Common myeloid progenitor, CD34-positive (primary cell): ENCODE measurements around the gene SLC4A4.

Experiments
- CTCF ChIA-PET: fragments of 350-600 bp; sonication (Branson Sonifier 250); formaldehyde crosslinking; loops from one replicate; lab custom pipeline; 2021; ENCODE audit warnings: antibody characterized with exemption; lab: Charles Lee
- POLR2A ChIA-PET: fragments of 350-600 bp; sonication (Branson Sonifier 250); formaldehyde crosslinking; loops from one replicate; lab custom pipeline; 2021; ENCODE audit warnings: antibody characterized with exemption; lab: Charles Lee
- DNase-seq, 3 donors: peaks; one replicate each; pipeline versions ENCODE4 v3.0.0 to v3.0.0-alpha.2; 2013
- H3K27ac ChIP-seq, 2 experiments: 1 replicate in 1 of 2; 2 replicates in 1 of 2; pipeline ENCODE4 v1.7.0; 2013; ENCODE audit warnings: inconsistent platforms in 2 of 2, low read length in 2 of 2, mild to moderate bottlenecking in 2 of 2, low read depth in 1 of 2, moderate library complexity in 1 of 2; ENCODE audit not compliant: severe bottlenecking in 2 of 2, insufficient read depth in 1 of 2, poor library complexity in 1 of 2
- H3K27me3 ChIP-seq, 5 experiments: replicated peaks in 2 of 5; 1 replicate in 3 of 5; 2 replicates in 2 of 5; pipeline versions ENCODE4 v1.6.1 to v1.7.0; 2013; ENCODE audit warnings: low read length in 4 of 5, mild to moderate bottlenecking in 2 of 5, moderate library complexity in 2 of 5, inconsistent platforms in 1 of 5; ENCODE audit not compliant: insufficient read depth in 5 of 5, control insufficient read depth in 4 of 5
- H3K36me3 ChIP-seq, 4 experiments: 1 replicate in 2 of 4; 2 replicates in 2 of 4; pipeline versions ENCODE4 v1.6.1 to v1.7.0; 2013; ENCODE audit warnings: low read length in 3 of 4, control low read depth in 1 of 4, mild to moderate bottlenecking in 1 of 4; ENCODE audit not compliant: control insufficient read depth in 4 of 4, insufficient read depth in 4 of 4
- H3K4me1 ChIP-seq, 4 experiments: 1 replicate in 3 of 4; 2 replicates in 1 of 4; pipeline versions ENCODE4 v1.6.1 to v1.7.1; 2013; ENCODE audit warnings: low read length in 3 of 4, mild to moderate bottlenecking in 3 of 4, control low read depth in 1 of 4, inconsistent platforms in 1 of 4, moderate library complexity in 1 of 4; ENCODE audit not compliant: control insufficient read depth in 4 of 4, insufficient read depth in 4 of 4; ENCODE audit errors: control extremely low read depth in 1 of 4
- H3K4me3 ChIP-seq, 7 experiments: 1 replicate in 4 of 7; 2 replicates in 3 of 7; pipeline versions ENCODE4 v1.5.1 to v1.7.0; 2013; ENCODE audit warnings: mild to moderate bottlenecking in 7 of 7, low read length in 6 of 7, moderate library complexity in 6 of 7, inconsistent platforms in 2 of 7, low read depth in 2 of 7, control low read depth in 1 of 7; ENCODE audit not compliant: insufficient read depth in 4 of 7, control insufficient read depth in 1 of 7; ENCODE audit errors: extremely low read depth in 1 of 7
- H3K9me3 ChIP-seq, 5 experiments: 1 replicate in 4 of 5; 2 replicates in 1 of 5; pipeline versions ENCODE4 v1.6.1 to v1.7.1; 2013; ENCODE audit warnings: low read length in 4 of 5, mild to moderate bottlenecking in 2 of 5, inconsistent platforms in 1 of 5, low read depth in 1 of 5, moderate library complexity in 1 of 5; ENCODE audit not compliant: control insufficient read depth in 4 of 5, insufficient read depth in 2 of 5; ENCODE audit errors: control extremely low read depth in 1 of 5
- WGBS: methylation state at CpG from one replicate; pipeline ENCODE4 v1.1.5; 2013; ENCODE audit not compliant: insufficient coverage; 5-methylcytosine and 5-hydroxymethylcytosine counted together

Gene SLC4A4

DNA sequence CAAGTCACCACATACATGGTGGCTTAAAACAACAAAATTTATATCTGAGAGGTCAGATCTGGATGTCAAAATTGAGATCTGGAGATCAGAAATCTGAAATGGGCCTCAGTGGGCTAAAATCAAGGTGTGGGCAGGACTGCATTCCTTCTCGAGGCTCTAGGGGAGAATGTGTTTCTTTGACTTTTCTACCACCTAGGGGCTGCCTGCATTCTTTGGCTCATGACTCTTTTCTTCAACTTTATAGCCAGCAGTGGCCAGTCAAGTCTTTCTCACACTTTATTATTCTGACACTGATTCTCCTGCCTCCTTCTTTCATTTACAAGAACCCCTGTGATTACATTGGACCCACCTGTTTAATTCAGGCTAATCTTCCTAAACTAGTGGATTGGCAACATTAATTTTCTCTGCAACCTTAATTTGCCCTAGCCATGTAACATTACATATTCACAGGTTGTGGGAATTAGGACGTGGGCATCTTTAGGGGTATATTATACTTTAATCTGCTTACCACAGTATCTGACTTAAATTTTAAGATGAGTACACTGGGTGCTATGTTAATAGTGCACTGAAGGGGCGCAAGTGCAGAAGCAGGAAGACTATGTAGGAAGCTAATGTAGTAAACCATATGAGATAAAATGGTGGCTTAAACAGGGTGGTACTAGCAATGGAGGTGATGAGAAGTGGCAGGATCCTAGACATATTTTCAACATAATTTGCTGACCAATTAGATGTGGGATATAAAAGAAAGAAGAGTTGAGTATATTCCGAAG, 188.0 kb downstream of the SLC4A4 start:
- Histone ChIP-seq H3K27ac (no peak overlapping the region), H3K9me3 (no peaks in the 10 kb centered on the region), H3K36me3 (no peaks in the 10 kb centered on the region), H3K4me3 (no peak overlapping the region), H3K4me1 (no peaks in the 10 kb centered on the region), H3K27me3 (peaks cover 0 to 3% (median 0%) of the 10 kb centered on the region in 5 experiments)
- POLR2A ChIA-PET = interaction anchor here (0.5 kb wide), 1 partner anchor 227 kb away, joined by 3 read pairs; no protein-coding TSS in a partner anchor
- CTCF ChIA-PET = interaction anchor here (1.3 kb wide), 1 partner anchor 24 kb away, joined by 3 read pairs; no protein-coding TSS in a partner anchor
- 100% methylated on average over 1 of the region's 4 CpGs for WGBS
- no peak for DNase-seq

DNA sequence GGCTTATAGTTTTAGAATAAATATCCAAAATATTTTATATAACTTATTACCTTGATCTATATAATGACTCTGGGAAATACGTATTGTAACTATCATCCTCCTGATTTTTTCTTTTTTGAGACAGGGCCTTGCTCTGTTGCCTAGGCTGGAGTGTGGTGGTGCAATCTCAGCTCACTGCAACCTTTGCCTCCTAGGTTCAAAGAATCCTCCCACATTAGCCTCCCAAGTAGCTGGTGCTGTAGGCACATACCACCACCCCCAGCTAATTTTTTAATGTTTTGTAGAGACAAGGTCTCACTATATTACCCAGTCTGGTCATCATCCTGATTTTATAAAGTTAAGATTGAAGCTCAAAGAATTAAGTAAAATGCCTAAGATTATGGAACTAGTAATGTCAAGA, 193.6 kb downstream of the SLC4A4 start:
- no peaks in the 10 kb centered on the region for H3K36me3 ChIP-seq
- H3K4me1 ChIP-seq = no peaks in the 10 kb centered on the region
- ChIA-PET POLR2A (no interaction called here), CTCF (interaction anchor here (1.0 to 1.1 kb wide), 2 partner anchors 21 to 261 kb away, joined by 3 to 4 read pairs; no protein-coding TSS in a partner anchor)
- no peak overlapping the region for H3K27ac ChIP-seq
- DNase-seq = no peak
- H3K4me3 ChIP-seq = no peak overlapping the region
- H3K27me3 ChIP-seq = peaks cover 0 to 3% (median 0%) of the 10 kb centered on the region in 5 experiments
- H3K9me3 ChIP-seq = no peaks in the 10 kb centered on the region
- no CpG with 5 or more reads among the region's 1 CpG for WGBS

DNA sequence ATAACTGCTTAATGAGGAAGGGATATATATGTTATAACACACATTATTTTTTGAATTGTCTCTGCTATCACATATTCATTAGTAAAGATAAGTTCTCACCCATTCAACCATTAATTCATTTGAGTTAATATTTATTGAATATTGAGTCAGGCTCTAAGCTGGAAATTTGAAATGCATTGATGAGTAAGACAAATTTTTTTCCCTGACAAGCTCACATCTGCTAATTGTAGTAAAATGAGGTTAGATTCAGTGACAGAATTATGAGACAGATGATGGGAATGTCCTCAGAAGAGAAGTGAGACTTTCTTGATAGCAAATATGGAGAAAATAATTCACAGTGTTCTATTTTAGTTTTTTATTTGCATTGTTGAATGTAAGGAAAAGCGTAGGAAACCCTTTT, 194.3 kb downstream of the SLC4A4 start:
- H3K27me3 ChIP-seq = peaks cover 0 to 3% (median 0%) of the 10 kb centered on the region in 5 experiments
- no CpG with 5 or more reads among the region's 1 CpG for WGBS
- H3K4me1 ChIP-seq = no peaks in the 10 kb centered on the region
- CTCF ChIA-PET = interaction anchor here (1.0 to 1.1 kb wide), 2 partner anchors 20 to 262 kb away, joined by 3 to 4 read pairs; no protein-coding TSS in a partner anchor
- H3K36me3 ChIP-seq = no peaks in the 10 kb centered on the region
- no peak for DNase-seq
- H3K9me3 ChIP-seq = no peaks in the 10 kb centered on the region
- POLR2A ChIA-PET = no interaction called here
- no peak overlapping the region for H3K27ac ChIP-seq
- no peak overlapping the region for H3K4me3 ChIP-seq

DNA sequence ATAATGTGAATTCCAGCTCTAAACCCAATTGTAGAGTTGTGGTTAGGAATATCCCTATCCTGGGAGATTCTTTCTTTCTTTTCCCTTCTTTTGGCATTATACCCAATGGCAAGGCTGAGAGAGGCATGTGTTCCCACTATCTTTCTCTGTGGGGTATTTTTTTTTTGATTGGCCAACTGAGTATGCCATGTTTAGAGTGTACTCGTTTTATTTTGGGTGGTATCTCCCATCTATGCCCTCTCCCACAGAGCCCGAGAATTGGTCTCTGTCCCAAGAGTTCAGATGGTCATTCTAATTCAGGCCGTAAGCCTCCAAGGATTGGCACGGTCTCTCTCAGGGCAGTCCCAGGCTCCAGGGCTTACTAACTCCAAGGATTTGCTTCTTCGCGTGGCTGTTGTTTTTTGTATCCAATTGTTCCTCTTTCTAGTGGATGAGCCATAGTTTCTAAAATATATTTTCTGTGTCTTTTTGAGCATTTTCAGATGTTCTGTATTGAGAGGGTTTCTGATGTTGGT, 198.8 kb downstream of the SLC4A4 start:
- Histone ChIP-seq H3K4me3 (no peak overlapping the region), H3K4me1 (peaks cover 0 to 5% (median 0%) of the 10 kb centered on the region in 4 experiments), H3K9me3 (no peaks in the 10 kb centered on the region), H3K27me3 (no peaks in the 10 kb centered on the region), H3K36me3 (no peaks in the 10 kb centered on the region), H3K27ac (no peak overlapping the region)
- DNase-seq = no peak
- 100% methylated on average over 6 of the region's 6 CpGs for WGBS
- ChIA-PET CTCF (no interaction called here), POLR2A (no interaction called here)

DNA sequence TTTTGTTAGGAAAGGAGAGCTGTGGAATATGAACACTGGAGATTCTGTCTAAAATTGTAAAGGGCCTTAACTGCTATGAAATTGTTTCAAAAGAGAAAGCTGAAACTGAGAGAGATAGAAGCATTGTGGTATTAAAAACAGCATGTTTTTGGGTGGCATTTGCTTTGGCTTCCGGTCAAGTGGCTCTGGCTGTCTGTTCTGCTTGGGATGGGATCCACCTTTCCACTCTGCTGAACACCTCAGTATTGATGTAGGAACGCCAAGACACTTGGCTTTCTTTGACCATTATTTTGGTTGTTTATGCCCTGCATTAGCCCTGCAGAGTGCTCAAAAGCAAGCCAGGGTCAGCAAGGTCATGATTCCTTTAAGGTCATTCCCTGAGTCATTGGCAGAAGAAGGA, 199.7 kb downstream of the SLC4A4 start:
- 94% methylated on average over 2 of the region's 2 CpGs for WGBS
- no peak for DNase-seq
- ChIA-PET POLR2A (no interaction called here), CTCF (no interaction called here)
- Histone ChIP-seq H3K27ac (no peak overlapping the region), H3K4me3 (no peak overlapping the region), H3K36me3 (no peaks in the 10 kb centered on the region), H3K27me3 (no peaks in the 10 kb centered on the region), H3K4me1 (peaks cover 0 to 5% (median 0%) of the 10 kb centered on the region in 4 experiments), H3K9me3 (no peaks in the 10 kb centered on the region)

DNA sequence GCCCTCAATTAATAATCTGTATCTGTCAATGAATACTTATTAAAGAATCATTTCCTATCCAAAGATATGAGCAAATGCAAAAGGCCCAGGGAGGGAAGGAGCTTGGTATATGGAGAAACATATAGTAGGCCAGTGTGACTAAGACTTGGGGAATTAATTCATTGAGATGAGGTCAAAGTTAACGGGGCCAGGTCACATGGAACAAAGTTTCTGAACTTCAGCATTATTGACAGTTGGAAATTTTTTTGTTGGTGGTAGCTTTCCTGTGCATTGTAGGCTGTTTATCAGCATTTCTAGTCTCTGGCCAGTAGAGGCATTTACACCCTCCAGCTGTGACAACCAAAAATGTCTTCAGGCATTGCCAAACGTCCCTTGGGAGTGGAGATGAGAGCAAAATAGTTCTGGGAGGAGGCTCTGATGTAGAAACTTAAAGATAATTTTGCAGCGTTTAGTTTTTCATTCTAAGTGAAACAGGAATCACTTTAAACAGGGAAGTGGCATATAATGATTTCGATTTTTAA, 202.0 kb downstream of the SLC4A4 start:
- Histone ChIP-seq H3K4me1 (peaks cover 0 to 5% (median 0%) of the 10 kb centered on the region in 4 experiments), H3K36me3 (no peaks in the 10 kb centered on the region), H3K9me3 (no peaks in the 10 kb centered on the region), H3K27me3 (no peaks in the 10 kb centered on the region), H3K27ac (no peak overlapping the region), H3K4me3 (no peak overlapping the region)
- ChIA-PET CTCF (no interaction called here), POLR2A (no interaction called here)
- WGBS = 57% methylated on average over 4 of the region's 4 CpGs
- peak in 1 of 3 donors; percentile 10 for DNase-seq

DNA sequence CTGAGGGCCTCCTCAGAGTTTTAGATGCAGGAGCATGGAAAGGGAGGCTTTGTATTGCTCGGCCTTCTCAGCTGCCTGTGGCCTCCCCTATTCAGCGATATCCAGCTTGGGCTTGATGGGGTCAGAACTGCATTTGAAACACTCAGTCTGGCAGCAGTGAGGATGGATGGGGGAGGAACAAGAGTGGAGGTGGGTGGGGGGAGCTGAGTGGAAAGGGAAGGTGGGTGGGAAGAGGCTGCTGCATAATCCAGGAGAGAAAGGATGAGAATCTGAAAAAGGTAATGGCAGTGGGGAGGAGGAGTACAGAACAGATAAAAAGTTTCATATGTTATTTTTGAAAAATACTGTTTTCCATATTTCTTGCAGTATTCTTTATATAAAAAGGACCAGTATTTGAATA, 202.7 kb downstream of the SLC4A4 start:
- 100% methylated on average over 2 of the region's 2 CpGs for WGBS
- ChIA-PET CTCF (no interaction called here), POLR2A (no interaction called here)
- H3K36me3 ChIP-seq = no peaks in the 10 kb centered on the region
- H3K4me3 ChIP-seq = no peak overlapping the region
- H3K9me3 ChIP-seq = no peaks in the 10 kb centered on the region
- H3K27ac ChIP-seq = no peak overlapping the region
- peaks cover 0 to 5% (median 0%) of the 10 kb centered on the region in 4 experiments for H3K4me1 ChIP-seq
- H3K27me3 ChIP-seq = peaks cover 0 to 4% (median 0%) of the 10 kb centered on the region in 5 experiments
- no peak for DNase-seq
